Panc1 (cell line): ENCODE data around the gene THADA. TPM values are rescaled to one million over a fixed set of nuclear protein-coding genes. Genes with fewer than 3 reads are reported as not detected.

Experiments
- ATAC-seq: fragments of 200-7000 bp; cut with Tn5 transposase; 2 replicates; pipeline ENCODE4 v1.9.1; 2020; ENCODE audit warnings: mild to moderate bottlenecking, moderate library complexity
- BruUV-seq: library from RNA; stranded (reverse); fragments of 400-500 nt; replicated peaks from 2 replicates; lab custom pipeline; 2021; lab: Mats Ljungman, UMichigan
- CTCF ChIA-PET: fragments of 300-600 bp; sonication (Branson Sonifier 250); formaldehyde crosslinking; loops from one replicate; lab custom pipeline; 2022; ENCODE audit warnings: antibody characterized with exemption; lab: Charles Lee
- POLR2A ChIA-PET: fragments of 300-600 bp; sonication (Branson Sonifier 250); formaldehyde crosslinking; loops from one replicate; lab custom pipeline; 2022; ENCODE audit warnings: antibody characterized with exemption; lab: Charles Lee
- DNase-seq: peaks from one replicate; pipeline ENCODE4 v3.0.0-alpha.2; 2010; ENCODE audit warnings: low read depth, low spot score
- H3K27ac ChIP-seq: 2 replicates; pipeline ENCODE4 v1.5.1; 2011; ENCODE audit warnings: mild to moderate bottlenecking, low read length, inconsistent platforms
- H3K27me3 ChIP-seq: fragments of 200-500 bp; sonication (Bioruptor generic); 2 replicates; pipeline ENCODE4 v1.6.0; 2014; ENCODE audit warnings: low read length, inconsistent platforms; ENCODE audit not compliant: control insufficient read depth, insufficient read depth
- H3K36me3 ChIP-seq: fragments of 200-500 bp; sonication (Bioruptor generic); 2 replicates; pipeline ENCODE4 v1.5.1; 2014; ENCODE audit warnings: inconsistent platforms, mild to moderate bottlenecking, low read length, moderate library complexity; ENCODE audit not compliant: control insufficient read depth, insufficient read depth
- H3K4me1 ChIP-seq: 2 replicates; pipeline ENCODE4 v1.5.1; 2011; ENCODE audit warnings: inconsistent platforms, mild to moderate bottlenecking, low read length, moderate library complexity; ENCODE audit not compliant: control insufficient read depth, insufficient read depth
- H3K4me3 ChIP-seq, 2 experiments: 2 replicates each; pipeline ENCODE4 v1.5.1; 2011 to 2012; ENCODE audit warnings: low read depth in 2 of 2, low read length in 2 of 2, mild to moderate bottlenecking in 2 of 2, inconsistent platforms in 1 of 2, moderate library complexity in 1 of 2
- H3K9me3 ChIP-seq: fragments of 200-500 bp; sonication (Bioruptor generic); 2 replicates; pipeline ENCODE4 v1.5.1; 2014; ENCODE audit warnings: low read depth, mild to moderate bottlenecking, inconsistent platforms, low read length, moderate library complexity; ENCODE audit not compliant: control insufficient read depth, insufficient read depth
- CTCF ChIP-seq: fragments of 450-650 bp; IDR thresholded peaks from 2 replicates; pipeline ENCODE4 v1.5.1; 2017; ENCODE audit warnings: mild to moderate bottlenecking
- POLR2AphosphoS5 ChIP-seq: IDR thresholded peaks from 2 replicates; pipeline ENCODE4 v1.6.1; 2012; ENCODE audit warnings: mild to moderate bottlenecking, low read depth, low read length, moderate library complexity
- REST ChIP-seq, 2 experiments: IDR thresholded peaks; 2 replicates each; pipeline ENCODE4 v1.6.1; 2011 to 2012; ENCODE audit warnings: low read depth in 2 of 2, control low read depth in 1 of 2, low read length in 1 of 2, mild to moderate bottlenecking in 1 of 2, moderate library complexity in 1 of 2; ENCODE audit not compliant: insufficient read depth in 1 of 2
- SIN3A ChIP-seq: IDR thresholded peaks from 2 replicates; pipeline ENCODE4 v1.6.1; 2012; ENCODE audit warnings: low read depth, mild to moderate bottlenecking, low read length, moderate library complexity, borderline replicate concordance; ENCODE audit not compliant: insufficient read depth
- TCF7L2 ChIP-seq: IDR thresholded peaks from 2 replicates; pipeline ENCODE4 v1.6.1; 2011; ENCODE audit warnings: mild to moderate bottlenecking, low read depth, low read length, inconsistent platforms
- in situ Hi-C: cut with HindIII; loops from 2 replicates; pipeline ENCODE4 v1.10.0; 2016; ENCODE audit warnings: low sequenced_read_pairs, low pct_unique_long_range_greater_than_20kb
- intact Hi-C: fragments of 100-400 bp; cut with micrococcal nuclease; formaldehyde crosslinking; loops from one replicate; pipeline ENCODE4 v1.10.0; 2022; ENCODE audit not compliant: unreplicated experiment
- total RNA-seq: library from RNA; stranded (reverse); gene quantifications from one replicate; pipeline ENCODE4 v1.2.1, GENCODE V29; 2021; ENCODE audit not compliant: unreplicated experiment

Gene THADA
- total RNA-seq, 1 experiment from 2014 or later = 37.2 TPM

- Histone ChIP-seq H3K4me1 (peaks cover 7% of the 10 kb centered on the region), H3K27ac (no peak overlapping the region), H3K4me3 (no peak overlapping the region), H3K9me3 (no peaks in the 10 kb centered on the region), H3K36me3 (no peaks in the 10 kb centered on the region), H3K27me3 (no peaks in the 10 kb centered on the region)
- BruUV-seq = no TSS peak
- no peak for TF ChIP-seq REST (IDR thresholded peaks at IDR 0.05; ENCODE audit: insufficient read depth in 1 of 2, low read depth in 2 of 2, low read length in 1 of 2)
- no peak for TF ChIP-seq POLR2AphosphoS5
- TF ChIP-seq CTCF = no peak
- TF ChIP-seq SIN3A = no peak
- TF ChIP-seq TCF7L2 = no peak
- intact Hi-C loops = no loop called here
- in situ Hi-C loops = no loop called here
- ATAC-seq (no peak), DNase-seq (no peak)
- POLR2A ChIA-PET = no interaction called here
- CTCF ChIA-PET = no interaction called here
These were observed 322.3 kb downstream of the THADA start for GRCh38 chr2:43273529-43273928.

GRCh38 chr2:43270930-43271615, 324.8 kb downstream of the THADA start:
- in situ Hi-C loops (no loop called here), intact Hi-C loops (no loop called here)
- DNase-seq (no peak), ATAC-seq (no peak)
- no peaks in the 10 kb centered on the region for H3K4me1 ChIP-seq
- H3K9me3 ChIP-seq = no peaks in the 10 kb centered on the region
- H3K27ac ChIP-seq = no peak overlapping the region
- ChIA-PET POLR2A (no interaction called here), CTCF (no interaction called here)
- TF ChIP-seq REST (IDR thresholded peaks at IDR 0.05; ENCODE audit: insufficient read depth in 1 of 2, low read depth in 2 of 2, low read length in 1 of 2) (no peak), POLR2AphosphoS5 (no peak), SIN3A (no peak), TCF7L2 (no peak), CTCF (no peak)
- BruUV-seq = no TSS peak
- H3K27me3 ChIP-seq = no peaks in the 10 kb centered on the region
- no peaks in the 10 kb centered on the region for H3K36me3 ChIP-seq
- no peak overlapping the region for H3K4me3 ChIP-seq
